T-cell (primary cell): Measurements from ENCODE around the gene ONECUT2. TPM values are rescaled to one million over a fixed set of nuclear protein-coding genes. Genes with fewer than 3 reads are reported as not detected.

ENCODE experiments used
- ATAC-seq, 4 experiments: fragments of 200-7000 bp in 3 of 4; fragments of 150-1000 bp in 1 of 4; cut with Tn5 transposase; replicated peaks in 1 of 4; 1 replicate in 3 of 4; 2 replicates in 1 of 4; pipeline ENCODE4 v1.10.0; 2021; ENCODE audit warnings: moderate library complexity in 3 of 4, mild to moderate bottlenecking in 2 of 4, moderate number of reproducible peaks in 1 of 4
- CTCF ChIA-PET, 2 donors: fragments of 300-600 bp; sonication (Branson Sonifier 250); formaldehyde crosslinking; loops; one replicate each; lab custom pipeline; 2022; ENCODE audit warnings: antibody characterized with exemption in 2 of 2; lab: Charles Lee
- POLR2A ChIA-PET, 2 donors: fragments of 300-600 bp; sonication (Branson Sonifier 250); formaldehyde crosslinking; loops; one replicate each; lab custom pipeline; 2022; ENCODE audit warnings: antibody characterized with exemption in 2 of 2; lab: Charles Lee
- DNase-seq, 35 experiments: peaks; one replicate each; pipeline versions ENCODE4 v3.0.0 to v3.0.0-alpha.2; 2013 to 2023
- H3K27ac ChIP-seq: one replicate; pipeline ENCODE4 v1.5.1; 2013; ENCODE audit warnings: low read length
- H3K27me3 ChIP-seq, 2 experiments: replicated peaks in 1 of 2; 1 replicate in 1 of 2; 2 replicates in 1 of 2; pipeline versions ENCODE4 v1.6.1 to v1.7.0; 2013; ENCODE audit warnings: low read length in 1 of 2, mixed read lengths in 1 of 2; ENCODE audit not compliant: control insufficient read depth in 2 of 2, insufficient read depth in 2 of 2; ENCODE audit errors: extremely low read depth in 1 of 2
- H3K36me3 ChIP-seq, 2 donors: 1 replicate in 1 of 2; 2 replicates in 1 of 2; pipeline versions ENCODE4 v1.6.1 to v1.7.0; 2013; ENCODE audit warnings: low read length in 1 of 2; ENCODE audit not compliant: control insufficient read depth in 2 of 2, insufficient read depth in 1 of 2; ENCODE audit errors: extremely low read depth in 1 of 2
- H3K4me1 ChIP-seq, 2 experiments: 1 replicate in 1 of 2; 2 replicates in 1 of 2; pipeline versions ENCODE4 v1.6.1 to v1.7.0; 2013; ENCODE audit warnings: low read length in 2 of 2, mixed read lengths in 1 of 2; ENCODE audit not compliant: insufficient read depth in 2 of 2, control insufficient read depth in 1 of 2; ENCODE audit errors: extremely low read depth in 1 of 2
- H3K4me3 ChIP-seq, 2 donors: 1 replicate in 1 of 2; 2 replicates in 1 of 2; pipeline versions ENCODE4 v1.5.1 to v1.7.0; 2013; ENCODE audit warnings: mild to moderate bottlenecking in 2 of 2, low read length in 1 of 2, moderate library complexity in 1 of 2; ENCODE audit not compliant: control insufficient read depth in 1 of 2; ENCODE audit errors: extremely low read depth in 1 of 2
- H3K9me3 ChIP-seq: 2 replicates; pipeline ENCODE4 v1.7.0; 2013
- H3K27ac Mint-ChIP-seq, 2 donors: one replicate each; pipeline ENCODE4 v1.8.0; 2020 to 2021; ENCODE audit warnings: mild to moderate bottlenecking in 2 of 2, mixed read lengths in 2 of 2
- H3K27me3 Mint-ChIP-seq, 2 donors: one replicate each; pipeline ENCODE4 v1.8.0; 2021 to 2022; ENCODE audit warnings: mixed read lengths in 2 of 2
- H3K36me3 Mint-ChIP-seq: one replicate; pipeline ENCODE4 v1.8.0; 2021; ENCODE audit warnings: mixed read lengths
- H3K4me1 Mint-ChIP-seq, 3 donors: one replicate each; pipeline ENCODE4 v1.8.0; 2020 to 2022; ENCODE audit warnings: mixed read lengths in 3 of 3, mild to moderate bottlenecking in 1 of 3
- H3K4me3 Mint-ChIP-seq, 3 donors: one replicate each; pipeline ENCODE4 v1.8.0; 2020 to 2022; ENCODE audit warnings: mild to moderate bottlenecking in 3 of 3, mixed read lengths in 3 of 3, moderate library complexity in 3 of 3
- H3K9me3 Mint-ChIP-seq, 3 donors: one replicate each; pipeline ENCODE4 v1.8.0; 2020 to 2022; ENCODE audit warnings: mixed read lengths in 3 of 3
- WGBS: methylation state at CpG from one replicate; pipeline ENCODE4 v1.1.5; 2013; ENCODE audit warnings: missing lambda C conversion rate; ENCODE audit not compliant: insufficient coverage; 5-methylcytosine and 5-hydroxymethylcytosine counted together
- total RNA-seq, 35 experiments: library from RNA in 6 of 35; stranded (reverse) in 6 of 35; fragments of 120-200 nt in 1 of 35; gene quantifications; one replicate each; pipeline versions ENCODE4 v1.2.1 to v1.2.4 and lab custom pipeline; 2013 to 2026

ONECUT2 gene
- total RNA-seq, 5 donors from 2014 or later (not counting 1 experiment from before 2014, with no cell fraction given), result 0.03 to 0.23 (median 0.09) TPM; not detected in 2

- CTCF ChIA-PET, result no interaction called here
- Mint-ChIP-seq H3K27ac (no peak overlapping the region), H3K4me3 (no peak overlapping the region), H3K9me3 (no peaks in the 10 kb centered on the region), H3K36me3 (no peaks in the 10 kb centered on the region), H3K27me3 (no peaks in the 10 kb centered on the region), H3K4me1 (no peaks in the 10 kb centered on the region)
- H3K27me3 ChIP-seq, result peaks cover 0 to 6% of the 10 kb centered on the region in 2 experiments
- no peak overlapping the region for H3K4me3 ChIP-seq
- WGBS, result 100% methylated on average over 2 of the region's 4 CpGs
- no peak overlapping the region for H3K27ac ChIP-seq
- ATAC-seq (no peak), DNase-seq (no peak)
- no peaks in the 10 kb centered on the region for H3K36me3 ChIP-seq
- POLR2A ChIA-PET, result interaction anchor here in 1 of 2 donors (0.6 kb wide), 1 partner anchor 657 kb away, joined by 3 read pairs; no protein-coding TSS in a partner anchor
- no peaks in the 10 kb centered on the region for H3K9me3 ChIP-seq
- no peaks in the 10 kb centered on the region for H3K4me1 ChIP-seq
These were observed 104.5 kb downstream of the ONECUT2 start for GRCh38 chr18:57539702-57540101.

Other genes starting within 250 kb of the ONECUT2 start
- not detected for gene ST8SIA3, start 82.8 kb upstream of the ONECUT2 start, total RNA-seq
- gene FECH, start 151.3 kb downstream of the ONECUT2 start, total RNA-seq, result 10 to 100 TPM in 4 of 5 donors, 1 to 10 TPM in 1; 9.6 to 16.2 (median 14.4) TPM
- gene NARS1, start 186.5 kb downstream of the ONECUT2 start, total RNA-seq, result 100 to 1,000 TPM in 2 of 5 donors, 10 to 100 TPM in 3; 76.7 to 113 (median 97.6) TPM